ENCODE data around the gene DKK2.

DKK2 gene

GRCh38 chr4:107066621-107067020, 30.5 kb upstream of the DKK2 start:
- Histone ChIP-seq H3K79me2 (ENCODE audit: insufficient read depth, low read length) (no peaks in the 10 kb centered on the region), H2AFZ (ENCODE audit: low read length) (no peak overlapping the region), H3K9me3 (ENCODE audit: low read length) (no peaks in the 10 kb centered on the region), H3K4me2 (ENCODE audit: low read length) (no peak overlapping the region), H3K36me3 (ENCODE audit: insufficient read depth, low read length) (no peaks in the 10 kb centered on the region), H3F3A (ENCODE audit: insufficient read depth, low read length) (no peaks in the 10 kb centered on the region), H3K27ac (ENCODE audit: low read depth, low read length, poor library complexity, severe bottlenecking) (no peak overlapping the region), H3K9ac (ENCODE audit: low read length) (no peak overlapping the region), H3K9me2 (ENCODE audit: low read depth, low read length) (no peaks in the 10 kb centered on the region), H3K4me1 (ENCODE audit: insufficient read depth, low read length, severe bottlenecking) (no peaks in the 10 kb centered on the region), H3K4me3 (ENCODE audit: low read depth, low read length, poor library complexity, severe bottlenecking) (no peak overlapping the region), H4K20me1 (ENCODE audit: insufficient read depth, low read length) (no peaks in the 10 kb centered on the region), H3K27me3 (ENCODE audit: insufficient read depth, low read length) (no peaks in the 10 kb centered on the region)
- no peak for TF ChIP-seq CTCF (IDR thresholded peaks at IDR 0.05; ENCODE audit: low read length)
- no peak for TF ChIP-seq EZH2 (IDR thresholded peaks at IDR 0.05; ENCODE audit: borderline replicate concordance, low read length)

- H4K20me1 ChIP-seq (ENCODE audit: insufficient read depth, low read length), result no peaks in the 10 kb centered on the region
- no peak overlapping the region for H3K9ac ChIP-seq (ENCODE audit: low read length)
- no peaks in the 10 kb centered on the region for H3K27me3 ChIP-seq (ENCODE audit: insufficient read depth, low read length)
- no peak overlapping the region for H3K4me2 ChIP-seq (ENCODE audit: low read length)
- TF ChIP-seq CTCF (IDR thresholded peaks at IDR 0.05; ENCODE audit: low read length), result no peak
- no peak for TF ChIP-seq EZH2 (IDR thresholded peaks at IDR 0.05; ENCODE audit: borderline replicate concordance, low read length)
- no peaks in the 10 kb centered on the region for H3K9me3 ChIP-seq (ENCODE audit: low read length)
- no peaks in the 10 kb centered on the region for H3F3A ChIP-seq (ENCODE audit: insufficient read depth, low read length)
- no peak overlapping the region for H3K27ac ChIP-seq (ENCODE audit: low read depth, low read length, poor library complexity, severe bottlenecking)
- H3K9me2 ChIP-seq (ENCODE audit: low read depth, low read length), result no peaks in the 10 kb centered on the region
- H3K4me1 ChIP-seq (ENCODE audit: insufficient read depth, low read length, severe bottlenecking), result no peaks in the 10 kb centered on the region
- no peak overlapping the region for H2AFZ ChIP-seq (ENCODE audit: low read length)
- H3K4me3 ChIP-seq (ENCODE audit: low read depth, low read length, poor library complexity, severe bottlenecking), result no peak overlapping the region
- no peaks in the 10 kb centered on the region for H3K79me2 ChIP-seq (ENCODE audit: insufficient read depth, low read length)
- no peaks in the 10 kb centered on the region for H3K36me3 ChIP-seq (ENCODE audit: insufficient read depth, low read length)
Observed at GRCh38 chr4:107065201-107065600, 29.1 kb upstream of the DKK2 start.

GRCh38 chr4:107060388-107060787, 24.3 kb upstream of the DKK2 start:
- Histone ChIP-seq H3K9ac (ENCODE audit: low read length) (no peak overlapping the region), H3K4me2 (ENCODE audit: low read length) (no peak overlapping the region), H3K27ac (ENCODE audit: low read depth, low read length, poor library complexity, severe bottlenecking) (no peak overlapping the region), H3K9me2 (ENCODE audit: low read depth, low read length) (no peaks in the 10 kb centered on the region), H3K4me1 (ENCODE audit: insufficient read depth, low read length, severe bottlenecking) (no peaks in the 10 kb centered on the region), H3K36me3 (ENCODE audit: insufficient read depth, low read length) (no peaks in the 10 kb centered on the region), H3K79me2 (ENCODE audit: insufficient read depth, low read length) (no peaks in the 10 kb centered on the region), H3K9me3 (ENCODE audit: low read length) (no peaks in the 10 kb centered on the region), H3K4me3 (ENCODE audit: low read depth, low read length, poor library complexity, severe bottlenecking) (no peak overlapping the region), H2AFZ (ENCODE audit: low read length) (no peak overlapping the region), H3F3A (ENCODE audit: insufficient read depth, low read length) (no peaks in the 10 kb centered on the region), H4K20me1 (ENCODE audit: insufficient read depth, low read length) (no peaks in the 10 kb centered on the region), H3K27me3 (ENCODE audit: insufficient read depth, low read length) (no peaks in the 10 kb centered on the region)
- no peak for TF ChIP-seq EZH2 (IDR thresholded peaks at IDR 0.05; ENCODE audit: borderline replicate concordance, low read length)
- TF ChIP-seq CTCF (IDR thresholded peaks at IDR 0.05; ENCODE audit: low read length), result no peak
